ENCODE data around the gene ANKDD1B.
"Not testable (repeated sequence)": the region's sequence is repeated elsewhere in the genome, so short reads cannot be mapped to it uniquely, and the experiment has no call there.

Gene ANKDD1B

DNA sequence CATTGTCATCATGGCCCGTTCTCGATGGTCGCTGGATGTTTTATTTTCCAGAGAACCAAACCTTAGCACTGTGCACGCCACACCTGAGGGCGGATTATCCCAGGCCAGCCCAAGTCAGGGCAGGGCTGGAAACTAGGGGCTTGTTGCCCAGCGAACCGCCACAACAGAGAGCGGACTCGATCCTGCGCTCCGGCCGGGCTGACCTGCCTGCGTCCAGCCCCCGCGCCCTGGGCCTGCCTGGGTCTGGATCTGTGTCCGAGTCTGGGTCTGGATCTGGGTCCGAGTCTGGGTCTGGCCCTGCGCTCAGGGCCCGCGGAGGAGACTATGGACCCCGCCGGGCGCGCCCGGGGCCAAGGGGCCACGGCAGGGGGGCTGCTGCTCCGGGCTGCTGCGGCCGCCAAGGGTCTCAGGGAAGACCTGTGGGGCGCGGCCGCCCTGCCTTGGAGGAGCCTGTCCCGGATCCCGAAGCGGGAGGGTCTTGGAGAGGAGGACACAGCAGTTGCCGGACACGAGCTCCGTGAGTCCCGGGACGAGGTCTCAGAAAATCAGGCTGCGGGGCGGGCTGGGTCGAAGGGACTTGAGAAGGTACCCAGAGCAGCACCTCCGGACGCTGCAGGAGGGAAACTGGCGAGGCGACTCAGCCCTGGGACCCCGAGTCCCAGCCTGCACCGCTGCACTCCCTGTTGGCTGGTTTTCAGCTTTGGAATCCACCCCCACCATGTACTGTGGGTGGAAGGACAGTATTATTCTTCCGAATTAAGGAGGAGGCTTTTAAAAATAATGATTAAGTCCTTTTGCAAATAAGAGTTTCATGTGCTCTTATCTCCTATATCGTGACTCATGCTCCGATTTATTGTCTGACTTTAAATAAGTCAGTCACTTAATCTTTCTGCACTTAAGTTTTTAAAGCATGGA, at the start of gene ANKDD1B:
Gene ANKDD1B (plus strand): TSS at position 143 of the 915 bp plus-strand sequence. CDS start 182 bp downstream, at position 325.
- peak; percentile 2 for DNase-seq

DNA sequence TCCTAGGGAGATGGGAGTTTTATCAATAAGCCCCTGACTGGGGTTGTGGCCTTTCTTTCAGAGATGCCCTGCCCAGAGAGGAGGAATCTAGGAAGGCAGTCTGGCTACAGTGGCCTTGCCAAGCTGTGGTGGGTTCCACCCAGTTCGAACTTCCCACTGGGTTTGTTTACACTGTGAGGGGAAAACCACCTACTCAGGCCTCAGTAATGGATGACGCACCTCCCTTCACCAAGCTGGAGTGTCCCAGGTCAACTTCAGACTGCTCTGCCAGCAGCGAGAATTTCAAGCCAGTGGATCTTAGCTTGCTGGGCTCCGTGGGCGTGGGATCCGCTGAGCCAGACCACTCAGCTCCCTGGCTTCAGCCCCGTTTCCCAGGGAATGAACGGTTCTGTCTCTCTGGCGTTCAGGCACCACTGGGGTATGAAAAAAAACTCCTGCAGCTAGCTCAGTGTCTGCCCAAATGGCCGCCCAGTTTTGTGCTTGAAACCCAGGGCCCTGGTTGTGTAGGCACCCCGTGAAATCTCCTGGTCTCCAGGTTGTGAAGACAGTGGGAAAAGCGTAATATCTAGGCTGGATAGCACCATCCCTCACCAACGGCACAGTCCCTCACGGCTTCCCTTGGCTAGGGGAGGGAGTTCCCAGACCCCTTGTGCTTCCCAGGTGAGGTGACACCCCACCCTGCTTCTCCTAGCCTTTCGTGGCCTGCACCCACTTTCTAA, 45.1 kb upstream of the ANKDD1B start:
- DNase-seq, result not testable (repeated sequence)

DNA sequence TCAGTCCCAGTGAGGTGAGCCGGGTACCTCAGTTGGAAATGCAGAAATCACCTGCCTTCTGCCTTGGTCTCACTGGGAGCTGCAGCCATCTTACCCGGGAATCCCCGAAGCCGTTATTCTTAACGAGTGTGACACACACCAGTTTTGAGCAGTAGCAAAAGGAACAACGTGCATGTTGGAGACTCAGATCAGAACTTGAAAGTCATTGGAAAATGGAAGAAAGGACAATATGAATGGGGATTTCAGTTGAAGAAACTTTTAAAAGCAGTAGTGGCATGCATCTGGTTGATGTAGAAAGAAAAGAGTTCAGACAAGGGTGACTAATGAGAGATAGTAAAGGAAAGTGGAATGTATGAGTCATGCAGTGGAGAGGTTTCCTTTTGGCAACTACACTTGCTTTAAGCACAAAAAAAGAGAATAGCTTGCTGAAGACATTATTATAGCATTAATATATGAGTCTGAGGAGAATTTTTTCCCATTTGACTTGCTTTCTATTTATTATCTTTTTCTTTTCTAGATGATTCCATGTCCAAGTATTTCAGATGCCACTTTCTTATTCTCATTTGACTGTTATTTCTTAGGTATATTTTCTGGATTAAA, 44.4 kb upstream of the ANKDD1B start:
- DNase-seq, result peak; percentile 90

DNA sequence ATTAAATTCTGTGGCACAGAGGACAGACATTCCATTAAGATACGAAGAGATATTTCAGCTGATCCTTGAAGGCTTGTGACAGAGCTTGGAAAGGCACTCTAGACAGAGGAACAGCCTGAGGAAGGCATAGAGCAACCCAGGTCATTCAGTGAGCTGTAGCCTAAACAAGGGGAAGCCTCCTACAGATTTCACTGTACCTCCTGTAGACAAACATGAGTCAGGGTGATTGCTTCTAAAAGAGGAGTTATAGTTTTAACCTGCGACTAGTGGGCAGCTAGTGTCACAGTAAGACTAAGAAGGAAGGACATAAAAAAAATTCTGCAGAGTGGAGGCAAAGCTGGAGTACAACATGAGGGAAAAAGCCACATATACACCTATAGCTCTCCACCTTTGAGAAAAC, 43.5 kb upstream of the ANKDD1B start:
- peak; percentile 44 for DNase-seq

DNA sequence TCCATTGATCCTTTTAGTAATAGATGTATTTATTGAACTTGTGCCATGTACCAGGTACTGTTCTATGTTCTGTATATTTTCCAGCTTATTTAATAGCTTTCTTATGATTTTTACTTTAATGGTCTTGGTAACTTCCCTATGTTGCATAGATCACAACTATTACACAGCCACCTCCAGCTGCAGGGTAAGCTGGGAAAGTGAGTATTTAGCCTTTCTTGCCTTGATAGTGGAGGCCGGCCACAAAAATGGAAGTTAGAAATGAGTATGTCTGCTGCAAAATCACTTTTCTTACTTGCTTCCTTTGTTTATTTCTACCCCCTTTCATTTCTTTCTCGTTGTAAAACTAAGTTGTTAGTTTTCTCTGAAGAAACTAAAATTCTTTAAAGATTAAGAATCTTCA, 43.1 kb upstream of the ANKDD1B start:
- peak; percentile 25 for DNase-seq

DNA sequence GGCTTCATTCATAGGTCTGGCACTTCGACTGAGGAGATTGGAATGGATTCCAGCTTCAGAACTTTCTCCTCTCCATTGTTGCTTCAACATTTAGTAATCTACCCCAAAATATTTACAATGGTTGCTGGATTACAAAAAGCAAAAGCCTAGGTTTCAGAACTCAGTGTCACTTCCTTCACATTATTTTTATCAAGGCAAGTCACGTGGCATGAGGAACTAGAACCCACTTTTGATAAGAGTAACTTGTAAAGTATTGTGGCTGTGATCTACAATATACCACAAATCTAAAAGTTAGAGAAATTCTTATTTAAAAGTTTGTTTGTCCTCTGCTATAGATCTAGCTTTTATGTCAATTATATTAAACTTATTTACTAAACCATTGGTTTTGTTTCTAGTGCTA, 39.7 kb upstream of the ANKDD1B start:
- DNase-seq, result no peak

DNA sequence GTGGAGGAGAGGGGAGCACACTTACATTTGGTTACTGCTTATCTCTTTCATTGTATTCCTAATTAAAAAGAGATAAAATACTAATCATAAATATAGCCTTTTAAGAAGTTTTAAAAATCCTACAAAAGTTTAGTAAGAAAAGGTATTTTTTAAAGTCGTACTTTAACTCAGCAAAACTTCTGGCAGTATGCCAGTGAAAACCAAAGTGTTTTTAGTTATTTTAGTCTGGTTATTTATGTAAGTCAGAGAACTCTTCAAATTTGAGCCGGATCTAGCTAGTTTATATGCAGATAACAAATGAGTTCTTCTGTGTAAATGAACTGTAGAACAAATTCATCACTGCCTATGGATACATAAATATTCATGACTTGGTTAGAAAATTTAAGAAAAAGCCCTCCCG, 36.5 kb upstream of the ANKDD1B start:
- DNase-seq, result no peak

DNA sequence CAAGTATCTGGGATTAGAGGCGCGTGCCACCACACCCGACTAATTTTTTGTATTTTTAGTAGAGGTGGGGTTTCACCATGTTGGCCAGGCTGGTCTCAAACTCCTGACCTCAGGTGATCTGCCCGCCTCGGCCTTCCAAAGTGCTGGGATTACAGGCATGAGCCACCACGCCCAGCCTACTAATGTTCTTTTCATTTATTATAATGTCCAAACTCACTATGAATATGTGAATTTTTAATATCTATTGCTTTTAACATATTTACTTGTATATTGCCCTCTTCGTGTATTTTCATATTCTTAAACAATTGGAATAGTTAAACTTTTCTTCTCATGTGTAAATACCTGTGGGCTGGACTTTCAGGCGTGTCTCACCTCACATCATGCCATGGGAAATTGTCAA, 33.0 kb upstream of the ANKDD1B start:
- not testable (repeated sequence) for DNase-seq

DNA sequence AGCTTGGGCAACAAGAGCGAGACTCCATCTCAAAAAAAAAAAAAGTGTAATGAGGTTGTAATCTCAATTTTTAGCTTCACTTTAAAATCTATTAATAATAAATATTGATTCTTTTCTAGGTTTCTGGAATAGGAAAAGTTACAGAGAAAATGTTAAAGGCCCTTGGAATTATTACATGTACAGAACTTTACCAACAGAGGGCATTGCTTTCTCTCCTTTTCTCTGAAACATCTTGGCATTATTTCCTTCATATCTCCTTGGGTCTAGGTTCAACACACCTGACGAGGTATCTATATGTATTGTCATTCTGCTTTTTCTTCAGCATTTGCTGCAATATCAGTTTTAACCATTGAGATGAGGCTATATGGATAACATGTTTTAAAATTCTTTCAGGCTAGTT, 26.6 kb upstream of the ANKDD1B start:
- no peak for DNase-seq

DNA sequence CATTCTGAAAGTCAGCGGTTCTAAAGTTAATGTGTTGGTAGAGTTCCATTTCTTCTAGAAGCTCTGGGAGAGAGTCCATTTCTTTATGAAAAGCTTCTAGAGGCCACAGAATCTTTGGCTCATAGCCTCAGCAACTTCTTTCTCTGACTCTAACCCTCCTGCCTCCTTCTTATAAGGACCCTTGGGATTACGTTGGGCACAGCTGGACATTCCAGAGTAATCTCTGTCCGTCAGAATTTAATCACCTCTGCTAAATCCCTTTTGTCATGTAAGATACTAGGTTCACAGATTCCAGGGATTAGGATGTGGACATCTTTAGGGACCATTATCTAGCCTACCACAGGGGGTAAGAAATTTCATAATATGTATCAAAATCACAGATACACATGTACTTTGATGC, 22.6 kb upstream of the ANKDD1B start:
- no peak for DNase-seq

DNA sequence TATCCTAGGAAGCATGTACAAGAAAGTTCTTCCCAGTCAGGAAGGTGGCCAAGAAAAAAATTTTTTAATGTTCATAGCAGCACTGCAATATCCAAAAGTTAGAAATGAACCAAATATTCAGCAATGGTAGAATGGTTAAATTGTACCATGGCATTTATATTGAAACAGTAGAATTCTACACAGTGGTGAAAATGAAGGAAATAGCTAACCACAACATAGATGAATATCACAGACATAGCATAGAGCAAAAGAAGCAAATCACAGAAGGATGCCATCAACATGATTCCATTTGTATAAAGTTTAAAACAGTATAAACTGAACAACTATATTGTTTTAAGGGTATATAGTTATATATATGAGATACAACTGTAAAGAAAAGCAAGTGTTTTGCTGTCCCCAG, 10.7 kb upstream of the ANKDD1B start:
- no peak for DNase-seq

DNA sequence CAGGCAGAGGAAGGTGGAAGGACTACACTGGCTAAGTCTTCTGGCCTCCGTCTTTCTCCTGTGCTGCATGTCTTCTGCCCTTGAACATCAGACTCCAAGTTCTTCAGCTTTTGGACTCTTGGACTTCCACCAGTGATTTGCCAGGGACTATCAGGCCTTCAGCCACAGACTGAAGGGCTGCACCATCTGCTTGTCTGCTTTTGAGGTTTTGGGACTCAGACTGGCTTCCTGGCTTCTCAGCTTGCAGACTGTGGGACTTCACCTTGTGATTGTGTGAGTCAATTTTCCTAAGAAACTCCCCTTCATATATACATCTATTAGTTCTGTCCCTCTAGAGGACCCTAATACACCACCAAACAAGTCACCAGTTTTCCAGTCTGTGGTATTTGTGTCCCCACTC, 9.7 kb upstream of the ANKDD1B start:
- no peak for DNase-seq

DNA sequence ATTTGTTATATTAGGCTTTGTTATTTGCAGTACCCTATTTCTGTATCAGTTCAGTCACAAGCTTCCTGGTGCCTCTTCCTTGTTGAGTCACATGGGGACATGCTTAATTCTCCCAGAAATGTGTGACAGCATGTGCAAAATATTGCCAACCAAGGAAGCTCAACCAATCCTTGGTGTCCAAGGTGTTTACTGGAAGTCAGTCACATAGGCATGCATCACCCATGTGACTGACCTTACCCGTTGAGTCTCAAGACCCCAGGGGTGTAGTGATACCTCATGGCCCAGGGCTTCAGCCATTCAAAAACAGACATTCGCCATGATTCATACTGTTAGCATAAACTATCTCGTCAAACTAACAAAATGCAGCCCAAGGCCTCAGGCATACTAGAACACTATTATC, 9.3 kb upstream of the ANKDD1B start:
- no peak for DNase-seq

DNA sequence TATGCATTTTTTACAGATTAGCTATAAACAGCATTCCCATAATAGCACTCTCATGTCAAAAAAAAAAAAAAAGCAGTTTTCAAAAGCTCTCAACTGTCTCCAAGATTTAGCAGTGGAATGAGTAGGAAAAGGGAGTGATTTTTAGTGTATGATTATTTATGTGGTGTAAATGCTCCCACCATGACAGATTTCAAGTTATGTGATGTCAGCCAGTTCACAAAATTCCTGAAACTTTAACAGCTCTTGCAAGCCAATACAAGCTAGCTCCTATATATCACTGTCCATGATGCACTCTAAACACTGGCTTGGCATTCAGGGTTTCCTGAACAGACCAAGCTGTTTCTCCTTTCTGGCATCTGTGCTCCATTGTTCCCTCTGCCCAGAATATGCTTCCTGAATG, 7.9 kb upstream of the ANKDD1B start:
- no peak for DNase-seq

DNA sequence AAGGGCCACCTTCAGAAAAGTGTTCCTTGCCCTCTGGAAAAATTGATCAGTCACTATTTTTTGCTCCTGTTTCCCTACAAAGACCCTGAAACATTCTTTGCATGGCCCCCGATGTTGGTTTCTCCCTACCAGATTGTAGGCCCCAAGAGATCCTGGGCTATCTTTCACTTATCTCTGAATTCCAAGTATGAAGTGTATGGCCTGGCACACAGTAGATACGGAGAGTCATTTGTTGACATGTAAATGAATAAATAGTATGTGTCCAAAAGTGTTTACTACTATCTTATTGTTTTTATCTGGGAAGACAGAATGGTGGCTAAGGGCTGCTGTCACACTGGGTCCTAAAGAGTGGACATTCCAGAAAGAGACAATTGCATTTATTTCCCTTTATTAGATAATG, 7.4 kb upstream of the ANKDD1B start:
- DNase-seq, result no peak

DNA sequence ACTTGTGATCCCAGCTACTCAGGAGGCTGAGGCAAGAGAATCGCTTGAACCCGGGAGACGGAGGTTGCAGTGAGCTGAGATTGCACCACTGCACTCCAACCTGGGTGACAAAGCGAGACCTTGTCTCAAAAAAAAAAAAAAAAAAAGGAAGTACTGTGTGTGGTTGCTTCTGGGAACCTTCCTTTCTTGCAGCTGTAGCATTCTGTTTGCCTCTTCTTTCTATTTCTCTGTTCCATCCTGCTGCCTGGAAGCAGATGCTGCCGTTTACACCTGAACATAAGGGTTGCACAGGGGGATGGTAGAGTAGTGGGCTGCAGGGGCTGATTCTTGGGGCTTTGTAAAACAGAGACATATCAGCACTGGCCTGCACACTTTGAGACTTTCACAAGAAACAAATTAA, 3.9 kb upstream of the ANKDD1B start:
- DNase-seq, result not testable (repeated sequence)

DNA sequence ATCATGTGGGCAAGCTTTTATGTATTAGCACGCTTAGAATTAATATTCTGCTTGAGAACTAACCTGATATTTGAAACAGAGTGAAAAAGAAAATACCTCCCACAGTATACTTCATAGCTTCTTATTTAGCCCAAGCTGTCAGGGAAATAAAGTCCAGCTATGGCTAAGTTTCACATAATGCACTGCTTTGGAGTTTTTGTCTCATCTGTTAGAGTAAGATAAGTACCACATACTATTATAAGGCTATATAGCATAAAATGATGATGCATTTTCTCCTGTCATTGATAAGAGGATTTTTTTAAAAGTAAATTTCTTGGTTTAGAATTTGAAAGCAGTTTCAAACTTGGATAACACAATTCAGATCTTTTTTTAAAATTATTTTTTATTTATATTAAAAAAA, 2.4 kb upstream of the ANKDD1B start:
- no peak for DNase-seq

DNA sequence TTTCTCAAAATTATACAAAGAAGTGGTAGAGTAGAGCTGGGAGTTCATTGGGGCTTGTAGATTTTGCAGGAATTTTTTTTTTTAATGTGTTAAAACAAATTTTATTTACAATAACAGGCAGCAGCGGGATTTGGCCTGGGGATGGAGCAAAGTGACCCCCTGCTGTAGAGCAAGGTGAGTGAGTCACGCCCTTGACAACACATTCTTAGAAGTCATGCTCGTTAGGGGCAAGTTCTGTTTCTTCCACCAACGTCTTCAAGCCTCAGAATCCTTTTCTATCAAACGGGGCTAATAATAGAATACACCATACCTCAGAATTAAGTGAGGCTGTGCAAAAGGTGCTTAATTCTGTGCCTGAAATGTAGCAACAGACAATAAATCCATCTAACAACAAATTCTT, 1.1 kb upstream of the ANKDD1B start:
- DNase-seq, result no peak

DNA sequence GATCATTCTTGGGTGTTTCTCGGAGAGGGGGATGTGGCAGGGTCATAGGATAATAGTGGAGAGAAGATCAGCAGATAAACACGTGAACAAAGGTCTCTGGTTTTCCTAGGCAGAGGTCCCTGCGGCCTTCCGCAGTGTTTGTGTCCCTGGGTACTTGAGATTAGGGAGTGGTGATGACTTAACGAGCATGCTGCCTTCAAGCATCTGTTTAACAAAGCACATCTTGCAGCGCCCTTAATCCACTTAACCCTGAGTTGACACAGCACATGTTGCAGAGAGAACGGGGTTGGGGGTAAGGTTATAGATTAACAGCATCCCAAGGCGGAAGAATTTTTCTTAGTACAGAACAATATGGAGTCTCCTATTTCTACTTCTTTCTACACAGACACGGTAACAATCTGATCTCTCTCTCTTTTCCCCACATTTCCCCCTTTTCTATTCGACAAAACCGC, 368 bp upstream of the ANKDD1B start:
- not testable (repeated sequence) for DNase-seq

DNA sequence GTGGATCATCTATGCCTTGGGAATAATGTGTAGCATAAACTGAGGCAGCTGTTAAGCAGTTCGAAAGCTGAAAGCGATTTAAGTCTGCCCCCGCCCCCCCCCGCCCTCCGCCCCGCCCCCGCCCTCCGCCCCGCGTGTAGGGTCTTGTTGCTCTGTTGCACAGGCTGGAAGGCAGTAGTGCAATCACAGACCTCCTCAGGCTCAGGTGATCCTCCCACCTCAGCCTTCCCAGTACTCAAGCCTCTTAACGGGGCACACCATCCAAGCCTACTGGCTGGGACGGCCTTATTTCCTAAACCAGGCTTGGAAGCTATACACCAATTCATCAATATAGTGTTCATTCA, 945 bp downstream of the ANKDD1B start:
- DNase-seq, result no peak

DNA sequence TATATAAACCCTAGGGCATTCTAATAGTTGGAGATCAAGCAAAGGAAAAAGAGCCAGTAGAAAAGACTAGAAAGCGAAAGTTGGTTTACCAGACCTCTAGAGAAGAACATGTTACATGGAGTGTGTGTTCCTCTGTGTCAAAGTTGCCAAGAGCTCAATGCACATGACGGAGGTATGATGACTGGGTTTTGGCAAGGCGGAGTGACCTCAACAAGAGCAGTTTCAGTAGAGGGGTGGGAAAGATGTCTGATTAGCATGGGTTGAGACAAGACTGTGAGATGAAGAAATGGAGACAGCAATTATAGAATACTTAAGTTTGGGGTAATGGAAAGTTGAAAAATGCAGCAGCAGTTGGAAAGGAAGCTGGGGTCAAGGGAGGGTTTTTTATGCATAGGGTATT, 1.6 kb downstream of the ANKDD1B start:
- DNase-seq, result no peak

DNA sequence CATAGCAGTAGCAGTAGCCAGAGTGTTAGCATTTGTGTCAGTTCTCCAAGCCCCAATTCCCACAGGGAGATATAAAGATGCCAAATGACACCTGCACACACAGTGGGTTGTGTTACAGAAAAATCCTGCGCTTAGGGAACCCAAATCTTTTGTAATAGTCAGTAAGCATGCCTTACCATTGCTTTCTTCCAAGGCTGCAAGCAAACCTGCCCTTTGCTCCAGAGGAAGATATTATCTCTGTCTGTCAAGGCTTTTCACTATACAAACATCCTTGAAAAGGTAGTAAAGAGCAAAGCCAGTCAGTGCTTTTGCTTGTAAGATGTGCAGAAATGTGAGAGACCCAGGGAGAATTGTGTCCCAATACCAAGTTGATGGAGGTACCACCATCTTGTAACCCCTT, 2.9 kb downstream of the ANKDD1B start:
- no peak for DNase-seq

DNA sequence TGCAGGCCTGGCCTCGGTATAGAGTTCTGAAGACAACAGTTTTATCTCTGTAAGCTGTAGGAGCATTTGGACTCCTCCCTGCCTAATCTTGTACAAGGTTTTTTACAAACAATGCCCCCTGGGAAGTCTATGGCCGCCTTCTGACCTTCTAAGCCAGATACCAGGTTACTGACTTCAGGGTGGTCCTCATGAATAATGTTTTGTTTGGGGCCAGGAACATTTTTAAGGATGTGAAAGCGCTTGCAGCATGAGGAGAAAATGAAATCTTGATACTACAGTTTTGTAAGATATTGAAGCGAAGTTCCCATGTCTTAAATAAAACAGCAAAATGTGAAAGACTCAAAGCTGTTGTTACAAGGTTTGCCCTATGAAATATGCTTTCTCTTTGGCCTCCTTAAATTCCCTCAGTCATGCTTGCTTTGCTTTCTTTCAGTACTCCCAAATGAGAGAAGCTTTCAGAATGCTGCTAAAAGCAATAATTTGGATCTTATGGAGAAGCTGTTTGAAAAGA, 5.2 kb downstream of the ANKDD1B start:
- DNase-seq, result no peak

Measured in suppressor macrophage treated with lipopolysaccharide for 4 hours (primary cell).